ENCODE measurements around the gene ACTN4. TPM values are rescaled to one million over a fixed set of nuclear protein-coding genes. Genes with fewer than 3 reads are reported as not detected.

Gene ACTN4
- total RNA-seq, 2 experiments from 2014 or later = 86.8 to 178 TPM

- TF ChIP-seq EZH2phosphoT487 (IDR thresholded peaks at IDR 0.05; ENCODE audit: borderline replicate concordance, low read depth, low read length) (no peak), CTCF (conservative IDR thresholded peaks at IDR 0.05; ENCODE audit: low read length) (no peak)
- CTCF ChIA-PET (ENCODE audit: unreplicated experiment) = interaction anchor here (0.6 kb wide), 2 partner anchors 152 to 155 kb away, joined by 5 to 6 read pairs; partner anchors contain the start of gene RINL
- no peak overlapping the region for H3K4me3 ChIP-seq (ENCODE audit: low read depth, low read length, poor library complexity, severe bottlenecking)
Measured at GRCh38 chr19:38723606-38723965, 76.1 kb downstream of the ACTN4 start.

GRCh38 chr19:38723990-38724854 lies 76.8 kb downstream of the ACTN4 start:
- POLR2A ChIA-PET = no interaction called here

More at GRCh38 chr19:38723606-38723965, 76.1 kb downstream of the ACTN4 start:
- POLR2A ChIA-PET = interaction anchor here (0.6 kb wide), 2 partner anchors 30 to 1519 kb away, joined by 3 to 4 read pairs; no protein-coding TSS in a partner anchor
- Histone ChIP-seq H3K9me2 (ENCODE audit: insufficient read depth, low read length) (no peaks in the 10 kb centered on the region), H3K79me2 (ENCODE audit: insufficient read depth, low read depth, low read length) (no peaks in the 10 kb centered on the region), H2AFZ (ENCODE audit: low read length) (no peak overlapping the region), H3K9me3 (ENCODE audit: low read length) (no peaks in the 10 kb centered on the region), H3K4me1 (ENCODE audit: insufficient read depth, low read length, poor library complexity, severe bottlenecking) (no peaks in the 10 kb centered on the region), H3K27ac (ENCODE audit: low read depth, low read length, poor library complexity, severe bottlenecking) (no peak overlapping the region), H4K20me1 (ENCODE audit: insufficient read depth, low read length) (no peaks in the 10 kb centered on the region), H3K4me2 (ENCODE audit: low read length) (no peak overlapping the region), H3K36me3 (ENCODE audit: insufficient read depth, low read length) (peaks cover 52% of the 10 kb centered on the region; the same call in 1 of the 2 replicates)
- DNase-seq (ENCODE audit: low spot score) = no peak
- no TSS peak for BruUV-seq (replicated peaks)
- intact Hi-C loops (cut with micrococcal nuclease; ENCODE audit: unreplicated experiment) = loop anchor here (10.0 kb wide), 2 partner anchors 179 to 209 kb away; no protein-coding TSS in a partner anchor

More at GRCh38 chr19:38723990-38724854, 76.8 kb downstream of the ACTN4 start:
- Histone ChIP-seq H3K36me3 (ENCODE audit: insufficient read depth, low read length) (peaks cover 55% of the 10 kb centered on the region; the same call in 1 of the 2 replicates), H3K79me2 (ENCODE audit: insufficient read depth, low read depth, low read length) (no peaks in the 10 kb centered on the region), H3K9me3 (ENCODE audit: low read length) (no peaks in the 10 kb centered on the region), H2AFZ (ENCODE audit: low read length) (no peak overlapping the region), H3K9me2 (ENCODE audit: insufficient read depth, low read length) (no peaks in the 10 kb centered on the region), H3K27ac (ENCODE audit: low read depth, low read length, poor library complexity, severe bottlenecking) (no peak overlapping the region), H4K20me1 (ENCODE audit: insufficient read depth, low read length) (no peaks in the 10 kb centered on the region), H3K4me3 (ENCODE audit: low read depth, low read length, poor library complexity, severe bottlenecking) (no peak overlapping the region), H3K4me2 (ENCODE audit: low read length) (no peak overlapping the region), H3K4me1 (ENCODE audit: insufficient read depth, low read length, poor library complexity, severe bottlenecking) (no peaks in the 10 kb centered on the region)
- CTCF ChIA-PET (ENCODE audit: unreplicated experiment) = interaction anchor here (0.6 kb wide), 1 partner anchor 151 kb away, joined by 6 read pairs; no protein-coding TSS in a partner anchor
- BruUV-seq (replicated peaks) = TSS peak; percentile 68
- intact Hi-C loops (cut with micrococcal nuclease; ENCODE audit: unreplicated experiment) = loop anchor here (10.0 kb wide), 2 partner anchors 179 to 209 kb away; no protein-coding TSS in a partner anchor
- TF ChIP-seq EZH2phosphoT487 (IDR thresholded peaks at IDR 0.05; ENCODE audit: borderline replicate concordance, low read depth, low read length) = no peak
- TF ChIP-seq CTCF (conservative IDR thresholded peaks at IDR 0.05; ENCODE audit: low read length) = no peak
- DNase-seq (ENCODE audit: low spot score) = no peak
